ENCODE results near the gene LPAR5. TPM values are rescaled to one million over a fixed set of nuclear protein-coding genes. Genes with fewer than 3 reads are reported as not detected.
A peak's percentile ranks its signal among the peaks of the same experiment; 100 is the strongest.

The LPAR5 gene
- total and polyA plus RNA-seq, 2 of the 8 experiments (the other 6 are each of a cell fraction or from before 2014, with no cell fraction given), result 0.22 to 0.24 TPM

- Histone ChIP-seq H3K4ac (replicated peaks; ENCODE audit: insufficient read length, low read depth, low read length) (no peak overlapping the region), H4K91ac (replicated peaks; ENCODE audit: insufficient read length, low read length) (no peak overlapping the region), H2BK20ac (ENCODE audit: low read length) (no peak overlapping the region), H3K56ac (replicated peaks; ENCODE audit: insufficient read length, low read depth, low read length) (no peak overlapping the region), H3K79me1 (ENCODE audit: low read depth, low read length) (no peaks in the 10 kb centered on the region; the same call in 1 of the 2 replicates), H2AFZ (ENCODE audit: low read length) (no peak overlapping the region), H4K5ac (ENCODE audit: insufficient read length, low read depth, low read length) (no peak overlapping the region), H4K20me1 (replicated peaks in 1 of 2; ENCODE audit: control insufficient read depth in 1 of 2, insufficient read depth in 2 of 2, low read length in 2 of 2) (peaks cover 0 to 7% of the 10 kb centered on the region in 2 experiments), H3K4me1 (replicated peaks in 1 of 4; ENCODE audit: control insufficient read depth in 3 of 4, insufficient read depth in 4 of 4, low read length in 3 of 4) (peaks cover 0 to 8% (median 4%) of the 10 kb centered on the region in 4 experiments; a peak in 5 of 7 replicates), H3K23ac (ENCODE audit: insufficient read length) (no peak overlapping the region), H2BK15ac (ENCODE audit: low read length) (no peak overlapping the region), H3K18ac (ENCODE audit: extremely low read depth, low read length) (no peak overlapping the region), H4K8ac (ENCODE audit: extremely low read depth, insufficient read depth, low read length) (no peak overlapping the region), H3K23me2 (ENCODE audit: low read depth, low read length) (peaks cover 4% of the 10 kb centered on the region), H2AK5ac (ENCODE audit: low read depth, low read length) (no peak overlapping the region), H2BK5ac (ENCODE audit: low read depth, low read length) (no peak overlapping the region), H3K4me2 (ENCODE audit: insufficient read depth in 1 of 2, low read depth in 2 of 2, low read length in 2 of 2) (peak overlapping the region in 1 of 2 experiments; percentile 53; a peak in 1 of 4 replicates), H2BK120ac (replicated peaks; ENCODE audit: low read depth, low read length) (no peak overlapping the region), H2BK12ac (ENCODE audit: low read depth, low read length) (no peak overlapping the region), H3K9me3 (ENCODE audit: insufficient read depth in 2 of 2, low read depth in 1 of 2, low read length in 1 of 2) (no peaks in the 10 kb centered on the region), H3K14ac (ENCODE audit: insufficient read length) (no peak overlapping the region), H3K27me3 (replicated peaks in 1 of 4; ENCODE audit: control insufficient read depth in 3 of 4, extremely low read depth in 1 of 4, insufficient read depth in 3 of 4, low read length in 3 of 4) (no peaks in the 10 kb centered on the region), H3K9ac (replicated peaks in 1 of 4; ENCODE audit: extremely low read depth in 1 of 4, low read depth in 3 of 4, low read length in 3 of 4) (no peak overlapping the region), H3K79me2 (ENCODE audit: control insufficient read depth in 1 of 2, insufficient read depth in 2 of 2, low read length in 2 of 2) (peaks cover 0 to 24% of the 10 kb centered on the region in 2 experiments; a peak in 2 of 4 replicates), H3K27ac (ENCODE audit: low read depth, low read length) (no peak overlapping the region), H3K36me3 (ENCODE audit: control insufficient read depth in 2 of 4, insufficient read depth in 4 of 4, low read length in 3 of 4) (peaks cover 26 to 53% (median 38%) of the 10 kb centered on the region in 4 experiments), H3K4me3 (ENCODE audit: extremely low read depth in 1 of 4, insufficient read depth in 2 of 4, low read depth in 3 of 4, low read length in 4 of 4) (no peak overlapping the region)
- DNase-seq (ENCODE audit: low read depth in 1 of 2, low spot score in 2 of 2) (no peak), FAIRE-seq (no peak)
- CTCF ChIA-PET (ENCODE audit: partially characterized antibody), result interaction anchor here (1.4 to 24.5 kb wide), 2 partner anchors 10 to 23 kb away, joined by 5 to 462 read pairs; partner anchors contain the start of genes GAPDH and IFFO1
- TF ChIP-seq POLR2A (IDR thresholded peaks at IDR 0.05; ENCODE audit: control extremely low read depth in 1 of 2, low read depth in 2 of 2, low read length in 2 of 2), result peak in 1 of 2 experiments; percentile 35; a peak in 1 of 3 replicates
- TF ChIP-seq MAFK (IDR thresholded peaks at IDR 0.05; ENCODE audit: low read depth, low read length), result no peak
- TF ChIP-seq SIX5 (IDR thresholded peaks at IDR 0.05; ENCODE audit: low read depth, low read length), result no peak
- TF ChIP-seq EGR1 (IDR thresholded peaks at IDR 0.05; ENCODE audit: borderline replicate concordance, low read depth, low read length), result no peak
- no peak for TF ChIP-seq TBP (IDR thresholded peaks at IDR 0.05; ENCODE audit: low read depth, low read length)
- no peak for TF ChIP-seq BACH1 (IDR thresholded peaks at IDR 0.05; ENCODE audit: low read length)
- 93% methylated on average over 12 of the region's 12 CpGs; no CpG with 5 or more reads in 1 of the 2 experiments for WGBS, 2 experiments (ENCODE audit: extremely low coverage in 1 of 2, insufficient coverage in 1 of 2, insufficient read length in 1 of 2, insufficient replicate concordance in 2 of 2, low coverage in 1 of 2, low lambda C conversion rate in 2 of 2, missing lambda C conversion rate in 1 of 2)
- POLR2A ChIA-PET (ENCODE audit: partially characterized antibody), result interaction anchor here (1.2 to 24.2 kb wide), 10 partner anchors 18 to 75 kb away, joined by 3 to 665 read pairs (median 4); partner anchors contain the start of gene GAPDH
These were observed 66.4 kb downstream of the LPAR5 start for GRCh38 chr12:6569312-6569711.

Measured in H1 (cell line).